Limb (tissue), 2 donors: ENCODE measurements around the gene LYPD6B.

ENCODE experiments used
- DNase-seq, 2 donors: peaks; one replicate each; pipeline ENCODE4 v3.0.0-alpha.2; 2016; ENCODE audit errors: extremely low spot score in 2 of 2

The LYPD6B gene

DNA sequence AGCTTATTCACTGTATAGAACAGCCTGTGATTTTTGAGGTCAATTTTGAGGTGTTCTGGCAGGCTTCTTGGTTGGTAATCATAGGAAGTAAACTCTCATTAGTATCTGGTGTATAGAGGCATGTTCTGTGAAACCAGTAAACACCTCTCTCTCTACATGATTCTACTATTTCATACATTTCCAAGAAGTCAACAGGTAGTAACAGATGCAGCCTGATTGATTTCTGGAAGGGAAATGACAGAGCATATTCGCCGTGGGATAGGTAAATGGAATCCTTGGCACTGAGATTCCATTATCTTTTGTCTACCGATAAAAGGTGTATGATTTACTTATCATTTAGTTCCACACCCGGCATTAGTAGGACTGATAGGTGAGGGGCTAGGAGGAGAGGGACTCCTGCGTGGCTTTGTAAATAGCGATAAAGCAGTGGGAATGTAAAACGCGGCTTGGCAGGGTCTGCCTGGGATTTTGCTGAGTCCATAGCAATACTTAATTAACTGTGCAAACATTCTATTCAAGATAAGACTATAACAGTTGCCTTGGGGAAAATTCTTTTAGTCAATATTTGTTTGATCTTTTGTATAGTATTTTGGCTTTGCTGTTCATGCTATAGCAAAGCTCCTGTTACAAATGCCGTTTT, 32.3 kb downstream of the LYPD6B start:
- DNase-seq = no peak

DNA sequence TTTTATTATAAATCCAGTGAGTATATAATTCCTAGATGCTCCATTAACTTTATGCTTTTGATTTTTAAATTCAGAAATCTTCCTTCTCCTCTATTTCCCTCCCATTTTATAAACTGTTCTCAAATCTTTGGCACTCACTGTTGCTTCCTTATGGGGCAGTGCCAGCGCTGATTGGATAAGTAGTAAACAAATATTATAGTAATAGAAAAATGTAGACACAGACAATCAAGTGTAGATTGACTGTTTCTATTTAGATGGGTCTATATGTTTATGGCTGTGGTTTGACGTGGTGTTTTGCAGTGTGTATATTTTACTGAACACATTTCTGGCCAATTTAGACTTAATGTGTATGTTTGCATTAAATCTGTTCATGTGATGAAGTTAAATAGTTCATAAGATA, 36.6 kb downstream of the LYPD6B start:
- no peak for DNase-seq

DNA sequence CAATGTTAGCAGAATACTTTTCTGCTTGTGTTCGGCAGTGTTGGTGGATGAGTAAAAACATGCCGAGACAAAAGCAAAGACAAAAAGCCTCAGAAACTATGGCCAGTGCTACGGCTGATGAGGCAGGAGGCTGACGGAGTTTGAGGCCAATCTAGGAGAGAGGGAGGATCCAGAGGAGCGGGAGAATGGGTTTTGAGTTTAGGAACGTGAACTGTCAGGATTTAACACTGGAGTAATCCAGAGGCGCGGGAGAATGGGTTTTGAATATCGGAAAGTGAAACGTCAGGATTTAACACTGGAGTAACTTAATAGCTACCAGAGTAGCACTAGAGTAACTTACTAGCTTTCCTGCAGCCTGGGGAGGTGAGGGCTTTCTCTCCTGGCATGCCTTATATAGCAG, 37.4 kb downstream of the LYPD6B start:
- peak in 1 of 2 donors; percentile 12 for DNase-seq

DNA sequence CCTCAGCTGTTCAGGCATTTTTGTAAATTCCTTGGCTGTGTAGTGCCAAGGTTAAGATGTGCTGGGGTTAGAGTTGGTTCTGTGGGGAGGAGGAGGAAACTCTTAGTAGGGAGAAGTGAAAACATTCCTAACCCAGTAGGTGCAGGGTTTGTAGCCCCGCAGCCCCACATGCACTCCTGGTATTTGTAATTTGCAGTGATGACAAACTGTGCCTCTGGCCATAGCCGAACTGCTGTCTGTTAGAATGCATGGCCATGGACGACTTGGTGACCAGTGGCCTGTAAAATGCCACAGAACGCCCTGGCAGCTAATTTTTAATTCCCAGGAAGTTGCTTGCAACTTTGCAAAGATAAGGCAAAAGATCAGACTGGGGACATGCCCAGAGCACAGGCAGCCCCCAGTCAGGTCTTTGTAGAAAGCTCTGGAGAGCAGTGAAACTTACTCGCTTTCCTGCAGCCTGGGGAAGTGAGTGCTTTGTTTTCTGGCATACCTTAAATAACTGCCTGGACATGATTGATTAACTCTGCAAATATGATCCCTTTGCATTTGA, 38.4 kb downstream of the LYPD6B start:
- DNase-seq = no peak

DNA sequence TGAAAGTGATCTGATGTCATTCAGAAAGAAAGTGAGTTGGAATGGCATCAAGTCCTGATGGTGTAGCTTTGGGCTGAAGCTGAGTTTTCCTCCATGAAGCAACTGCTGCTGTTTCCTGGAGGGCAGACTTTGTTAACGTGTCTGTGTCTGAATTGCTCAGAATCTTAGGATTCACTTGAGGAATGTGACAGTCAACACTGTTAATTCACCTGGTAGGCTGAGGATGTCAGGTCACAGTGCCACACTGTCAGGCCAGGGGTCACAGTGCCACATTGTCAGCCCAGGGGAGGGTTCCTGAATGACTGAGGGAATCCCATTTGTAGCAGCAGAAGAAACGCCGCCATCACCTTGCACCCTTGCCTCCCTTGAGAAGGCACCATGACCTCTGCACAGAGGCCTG, 39.4 kb downstream of the LYPD6B start:
- no peak for DNase-seq

DNA sequence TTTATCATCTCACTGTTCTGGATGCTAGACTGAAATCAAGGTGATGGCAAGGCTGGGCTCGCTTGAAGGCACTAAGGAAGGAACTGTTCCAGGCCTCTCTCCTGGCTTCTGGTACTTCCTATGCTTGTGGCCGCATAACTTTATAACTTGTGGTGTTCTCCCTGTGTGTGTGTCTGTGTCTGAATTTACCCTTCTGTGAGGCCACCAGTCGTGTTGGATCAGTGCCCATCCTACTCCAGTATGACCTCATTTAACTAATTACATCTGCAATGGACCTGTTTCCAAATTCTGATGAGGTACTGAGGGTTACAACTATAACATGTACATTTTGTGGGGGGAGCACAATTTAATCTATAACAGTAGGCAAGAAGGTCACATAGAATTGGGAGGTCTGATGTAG, 41.6 kb downstream of the LYPD6B start:
- DNase-seq = no peak

DNA sequence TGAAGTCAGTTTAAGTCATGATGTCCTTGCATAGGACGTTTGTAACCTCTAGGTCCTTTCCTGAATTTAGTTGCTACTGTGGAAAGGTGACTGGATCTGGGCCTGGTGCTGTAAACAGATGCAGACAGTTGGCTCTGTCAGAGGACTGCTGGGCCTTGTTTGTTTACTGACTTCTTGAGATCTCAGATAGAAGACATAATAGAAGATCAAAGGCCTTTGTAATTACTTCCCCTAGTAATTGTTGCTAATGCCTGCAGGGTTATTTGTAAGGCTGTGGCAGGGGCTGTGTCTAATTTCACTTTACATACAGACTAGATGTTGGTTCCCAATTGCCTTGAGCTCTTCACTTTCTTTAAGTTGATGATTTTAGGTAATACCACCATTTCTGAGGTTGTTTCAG, 42.5 kb downstream of the LYPD6B start:
- DNase-seq = no peak

DNA sequence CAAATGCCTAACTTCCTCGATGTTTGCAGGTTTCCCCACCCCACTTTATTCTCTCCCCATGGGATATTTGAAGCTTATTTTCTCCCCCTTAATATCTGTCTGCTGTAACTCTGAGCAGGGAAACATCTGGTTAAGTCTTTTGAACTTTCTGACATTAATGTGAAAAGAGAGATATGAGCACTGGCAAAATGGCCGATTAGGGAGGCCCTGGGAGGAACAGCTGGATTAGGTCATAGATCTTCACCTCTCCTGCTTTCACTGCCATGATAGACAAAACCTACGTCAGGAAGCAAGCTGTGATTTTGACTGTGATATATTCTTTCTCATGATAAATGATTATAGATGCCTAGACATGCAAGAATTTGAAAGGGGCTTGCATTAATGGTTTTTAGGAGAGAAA, 43.6 kb downstream of the LYPD6B start:
- no peak for DNase-seq

DNA sequence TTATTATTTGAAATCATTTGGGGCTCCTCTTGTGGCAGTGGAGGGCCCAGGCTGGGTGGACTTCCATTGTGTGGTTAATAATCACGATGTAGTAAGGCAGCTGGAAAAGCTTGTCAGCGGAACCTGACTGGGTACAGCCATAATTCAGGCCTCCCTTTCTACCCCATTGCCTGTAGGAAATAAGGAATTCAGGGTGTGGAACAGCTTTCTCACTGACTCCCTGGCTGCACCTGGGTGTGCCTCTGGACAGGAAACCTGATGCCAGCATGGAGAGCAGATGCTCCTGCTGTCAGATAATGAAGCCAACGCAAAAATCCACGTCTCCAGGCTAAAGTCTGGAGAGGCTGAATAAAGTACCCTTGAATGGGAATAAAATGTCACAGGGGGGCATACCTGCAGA, 44.2 kb downstream of the LYPD6B start:
- DNase-seq = no peak

DNA sequence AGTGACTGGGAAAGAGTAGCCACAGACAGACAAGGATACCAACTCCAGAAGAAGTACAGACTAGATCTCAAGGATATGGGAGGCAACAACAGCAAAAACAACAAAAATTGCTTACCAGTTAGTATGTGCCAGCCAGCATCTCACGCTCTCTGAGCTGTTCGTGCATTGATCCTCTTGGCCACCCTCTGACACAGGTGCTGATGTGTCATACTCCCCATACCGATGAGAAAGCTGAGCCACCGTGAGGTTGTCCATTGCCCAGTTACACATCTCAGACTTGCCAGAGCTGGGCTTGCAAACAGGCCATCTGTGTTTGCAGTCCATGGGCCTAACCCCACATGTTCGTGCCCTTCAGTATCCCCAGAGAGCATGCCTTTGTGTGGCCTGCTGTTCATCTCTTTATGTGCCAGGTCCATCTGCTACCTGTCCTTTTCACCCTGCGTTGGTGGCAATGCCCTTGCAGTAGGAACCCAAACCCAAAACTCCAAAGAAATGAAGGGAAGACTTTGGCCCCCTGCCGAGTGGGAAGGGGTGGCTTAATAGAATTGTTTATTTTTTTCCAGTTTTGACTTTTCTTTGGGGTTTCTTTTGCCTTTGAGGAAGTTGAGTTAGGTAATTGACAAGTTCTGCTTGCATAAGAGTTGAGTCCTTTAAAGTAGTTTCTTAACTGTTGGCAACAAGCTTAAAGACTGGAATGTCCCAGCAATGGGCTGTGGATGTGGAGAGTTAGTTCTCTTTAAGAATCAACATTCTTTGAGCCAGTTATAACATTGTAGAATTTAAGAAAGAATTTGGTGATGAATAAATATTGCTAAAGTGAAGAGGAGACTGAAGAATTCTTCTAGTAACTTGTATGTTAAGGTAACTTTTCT, 46.7 kb downstream of the LYPD6B start:
- DNase-seq = no peak

DNA sequence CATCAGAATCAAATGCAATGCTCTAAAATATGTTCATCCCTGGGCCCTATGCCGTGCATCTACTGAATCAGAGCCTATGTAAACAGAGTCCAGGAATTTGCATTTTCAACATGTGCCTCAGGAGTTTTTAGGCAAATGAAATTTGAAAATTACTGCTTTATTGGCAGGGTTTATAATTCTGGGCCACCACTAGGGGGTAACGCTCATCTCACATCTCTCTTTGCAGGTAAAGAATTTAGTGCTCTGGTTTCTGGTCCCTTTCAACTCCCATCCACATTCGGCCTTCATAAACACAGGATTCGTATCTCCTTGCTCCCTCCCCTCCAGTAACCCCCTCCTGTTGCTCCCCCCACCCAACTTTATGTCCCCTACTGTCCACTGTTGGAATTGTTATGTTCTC, 49.3 kb downstream of the LYPD6B start:
- no peak for DNase-seq

DNA sequence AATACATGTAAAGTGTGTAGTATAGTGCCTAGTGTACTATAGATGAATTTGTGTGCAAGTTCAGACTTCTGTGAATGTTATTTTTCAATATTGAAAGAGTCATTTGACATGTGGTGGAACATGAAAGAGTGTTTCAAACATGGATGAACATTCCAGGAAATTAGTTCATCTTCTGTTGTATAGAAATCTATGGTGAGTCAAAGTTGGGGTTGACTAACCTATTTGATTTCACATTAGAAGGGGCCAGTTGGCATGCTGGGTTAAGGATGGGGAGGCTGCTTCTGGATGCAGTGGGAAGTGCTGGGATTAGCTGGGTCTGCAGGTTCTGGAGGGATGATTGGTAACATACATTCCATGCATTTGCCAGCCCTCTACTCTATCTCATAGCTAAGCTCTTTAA, 50.6 kb downstream of the LYPD6B start:
- DNase-seq = no peak

DNA sequence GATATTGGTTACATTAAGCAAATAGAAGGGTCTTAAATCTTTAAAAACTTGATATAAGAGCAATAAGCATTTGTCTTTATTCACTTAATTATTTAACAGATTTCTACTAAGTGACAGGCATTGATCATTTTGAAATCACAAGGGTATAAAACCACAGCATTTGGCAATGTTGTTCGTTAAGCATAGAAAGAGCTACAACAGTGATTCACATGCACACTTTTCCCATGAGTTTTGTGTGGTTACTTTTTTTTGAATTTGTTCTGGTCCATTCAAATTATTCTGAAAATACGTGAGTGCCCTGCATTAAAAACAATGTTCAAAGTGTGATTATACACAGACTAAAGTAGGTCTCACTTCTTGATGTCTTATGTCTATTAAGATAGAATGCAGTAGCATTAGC, 52.2 kb downstream of the LYPD6B start:
- no peak for DNase-seq

DNA sequence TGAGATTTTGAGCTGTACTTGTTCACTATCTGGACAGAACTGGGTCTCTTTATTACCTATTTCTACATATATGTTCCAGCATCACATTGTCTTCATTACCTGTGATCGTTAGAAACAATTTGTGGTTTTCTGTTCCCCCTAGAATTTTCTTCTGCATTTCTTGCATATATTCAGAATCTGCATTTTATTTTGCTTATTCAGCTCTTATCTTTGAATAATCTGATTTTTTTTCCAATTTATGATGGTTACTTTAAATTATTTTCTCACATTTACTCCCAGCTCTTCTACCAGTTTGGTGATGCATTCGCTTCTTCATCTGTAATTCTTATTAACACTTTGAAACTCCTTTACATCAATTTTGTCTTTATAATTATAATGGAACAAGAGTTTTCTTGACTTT, 55.1 kb downstream of the LYPD6B start:
- no peak for DNase-seq

DNA sequence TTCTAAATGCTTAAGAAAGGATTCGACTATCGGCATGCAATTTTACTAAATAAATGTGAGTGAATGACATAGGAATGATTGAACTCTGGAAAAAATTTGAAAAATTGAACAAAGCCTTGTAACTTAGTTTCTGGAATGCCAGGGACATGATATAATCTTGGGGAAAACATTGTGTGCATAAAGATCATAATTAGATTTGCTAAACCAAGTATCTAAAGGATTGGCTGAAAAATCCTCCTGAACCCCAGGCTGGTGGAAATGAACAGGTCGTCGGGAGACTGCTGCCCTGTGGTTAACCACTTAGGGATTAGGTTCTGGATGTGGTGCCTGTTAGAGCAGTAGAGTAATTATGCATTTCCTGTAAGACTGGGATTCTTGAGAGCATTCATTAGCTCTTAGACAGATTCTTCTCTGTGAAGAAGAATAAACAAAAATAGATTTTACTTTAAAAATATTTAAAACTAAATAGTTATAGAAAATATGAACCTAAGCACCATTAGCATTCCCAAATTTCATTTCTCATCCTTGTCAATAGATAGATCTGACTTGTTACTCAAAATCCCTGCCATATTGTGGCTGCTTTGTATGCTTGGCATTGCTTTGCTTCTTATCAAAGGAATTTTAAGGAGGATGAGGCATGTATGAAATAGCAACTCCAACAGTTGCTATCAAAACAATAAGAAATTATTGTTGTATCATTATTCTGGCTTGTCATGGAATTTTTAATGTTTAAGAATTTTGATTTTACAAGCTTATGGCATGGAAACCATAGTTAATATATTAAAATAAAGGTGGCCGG, 55.9 kb downstream of the LYPD6B start:
- no peak for DNase-seq

DNA sequence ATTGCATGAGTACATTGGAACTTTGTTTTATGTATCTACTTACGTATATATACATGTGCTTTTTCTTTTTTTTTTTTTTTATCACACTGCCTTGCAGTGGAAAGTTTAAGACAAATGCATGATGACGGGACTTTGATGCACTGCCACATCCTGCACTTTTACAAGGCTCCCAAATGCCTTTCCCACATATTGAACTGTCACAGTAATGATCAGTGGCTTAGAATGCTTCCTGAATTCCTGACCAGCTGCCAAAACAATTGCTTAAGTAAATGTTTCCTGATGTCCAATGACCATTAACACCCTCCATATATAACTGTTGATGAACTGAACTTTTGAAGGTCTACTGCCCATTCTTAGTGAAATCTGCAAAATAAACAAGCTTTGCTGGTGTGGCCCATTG, 60.2 kb downstream of the LYPD6B start:
- DNase-seq = peak in 1 of 2 donors; percentile 44

DNA sequence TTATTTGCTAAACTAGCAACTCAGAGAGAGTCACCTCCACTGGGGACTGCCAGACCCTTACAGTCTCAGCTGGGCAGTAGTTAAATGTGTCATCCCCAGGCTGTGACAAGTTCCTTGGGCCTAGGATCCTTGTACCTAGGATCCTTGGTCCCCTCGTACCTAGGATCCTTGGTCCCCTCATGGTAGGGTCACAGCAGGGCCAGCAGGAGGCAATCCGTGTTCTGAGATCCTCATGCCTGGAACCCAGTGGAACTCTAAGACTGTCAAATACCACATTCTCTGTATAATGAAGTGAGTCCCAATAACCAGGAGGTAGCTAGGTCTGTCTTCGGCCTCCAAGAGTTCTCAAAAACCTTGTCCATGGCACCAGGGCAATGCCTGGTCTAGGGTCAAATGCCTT, 60.8 kb downstream of the LYPD6B start:
- no peak for DNase-seq

DNA sequence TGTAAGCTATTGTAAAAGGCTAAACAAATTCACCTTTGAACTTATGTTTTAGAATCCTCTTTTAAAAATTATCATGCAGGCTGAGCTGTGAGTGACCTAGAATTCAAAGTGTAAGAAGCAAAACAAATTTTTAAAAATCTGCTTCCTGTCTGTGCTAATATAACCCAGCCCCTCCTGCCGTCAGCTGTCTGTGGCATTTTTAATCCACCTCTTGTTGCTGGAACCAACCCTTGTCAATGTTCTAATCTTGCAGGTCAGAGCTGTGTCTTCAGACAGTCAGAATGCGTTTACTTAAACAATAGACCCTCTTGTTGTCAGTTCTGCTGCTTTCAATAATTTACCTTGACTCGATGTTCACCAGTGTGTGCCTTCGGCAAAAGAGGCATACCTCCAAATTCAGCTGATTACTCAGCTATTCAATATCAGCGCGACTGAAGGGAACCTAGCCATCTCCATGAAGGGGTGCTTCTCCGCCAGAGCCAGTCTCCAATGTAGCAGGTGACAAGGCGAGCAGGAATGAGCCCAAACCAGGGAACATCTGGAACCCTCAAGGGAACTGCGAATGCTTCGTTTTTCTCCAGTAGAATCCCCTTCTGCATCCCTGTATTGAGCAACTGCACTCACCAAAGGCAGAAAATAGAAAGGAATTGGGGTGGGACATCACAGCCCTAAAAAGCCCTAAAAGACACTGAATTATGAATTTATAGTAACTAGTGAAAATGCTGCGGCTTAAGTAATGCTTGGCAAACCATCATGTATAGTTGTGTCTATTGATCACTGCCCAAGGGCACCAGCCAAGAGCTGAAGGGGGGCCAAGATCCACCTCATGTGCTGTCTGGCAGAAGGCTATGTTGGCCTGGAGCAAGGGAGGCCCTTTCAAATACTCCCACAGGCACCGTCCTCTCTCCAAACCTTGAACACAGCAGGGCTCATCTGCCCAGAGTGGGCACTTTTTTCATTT, 62.5 kb downstream of the LYPD6B start:
- DNase-seq = no peak

DNA sequence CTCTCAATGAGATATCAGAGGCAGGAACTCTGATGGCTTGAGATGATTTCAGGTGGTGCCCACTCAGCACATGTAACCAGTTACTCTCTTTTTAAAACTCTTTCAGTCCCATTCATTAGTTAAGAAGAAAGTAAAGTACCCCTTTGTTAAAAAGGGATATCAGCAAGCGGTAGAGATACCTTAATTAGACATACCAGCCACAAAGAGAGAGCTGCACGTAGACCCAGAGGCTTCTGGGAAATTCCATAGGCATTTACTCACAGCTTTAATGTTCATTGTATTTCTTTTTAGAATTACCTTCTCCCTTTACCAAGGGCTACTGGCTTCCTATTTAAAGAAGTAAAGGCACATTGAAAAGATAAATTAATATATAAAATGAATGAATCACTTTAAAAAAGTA, 63.3 kb downstream of the LYPD6B start:
- DNase-seq = no peak

DNA sequence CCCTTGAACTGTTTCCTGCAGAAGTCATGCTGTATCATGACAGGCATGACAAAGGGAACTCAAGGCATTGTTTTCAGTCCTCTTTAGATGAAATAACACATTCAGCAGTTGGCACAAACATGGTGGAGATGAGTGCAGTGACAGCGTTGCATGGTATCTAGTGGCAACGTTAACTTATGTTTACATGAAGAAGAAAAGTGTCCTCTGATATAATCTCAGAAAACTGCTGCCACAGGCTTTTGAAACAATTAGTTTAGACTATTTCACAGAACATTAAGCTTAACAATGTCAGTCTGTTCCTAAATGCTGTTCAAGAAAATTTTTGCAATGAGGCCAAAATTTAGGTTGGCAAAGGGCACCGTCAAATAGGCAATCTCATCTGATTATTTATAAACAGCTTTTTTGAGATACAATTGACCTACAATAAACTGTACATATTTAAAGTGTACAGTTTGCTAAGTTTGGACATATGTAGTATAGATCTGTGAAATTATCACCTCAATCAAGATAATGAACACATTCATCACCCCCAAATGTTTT, 64.7 kb downstream of the LYPD6B start:
- DNase-seq = no peak

DNA sequence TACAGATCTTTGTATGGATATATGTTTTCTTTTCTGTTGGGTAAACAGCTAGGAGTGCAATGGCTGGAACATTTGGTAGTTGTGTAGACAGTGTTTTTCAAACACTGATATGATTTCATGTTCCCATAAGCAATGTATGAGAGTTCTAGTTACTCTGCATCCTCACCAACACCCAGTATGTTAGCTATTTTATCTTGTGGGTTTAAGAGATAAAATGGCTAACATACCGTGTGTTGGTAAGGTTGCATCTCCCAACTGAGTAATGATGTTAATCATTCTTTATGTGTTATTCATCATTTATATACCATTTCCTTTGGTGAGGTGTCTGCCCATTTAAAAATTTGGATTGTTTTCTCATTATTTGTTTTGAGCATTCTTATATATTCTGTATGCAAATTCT, 65.7 kb downstream of the LYPD6B start:
- DNase-seq = no peak
